ENCODE results near the gene STAT5B. TPM values are rescaled to one million over a fixed set of nuclear protein-coding genes. Genes with fewer than 3 reads are reported as not detected.

The STAT5B gene
- total and polyA plus RNA-seq, 2 of the 13 experiments (the other 11 are each of a cell fraction or from before 2014, with no cell fraction given): 21.0 to 42.8 TPM

DNA sequence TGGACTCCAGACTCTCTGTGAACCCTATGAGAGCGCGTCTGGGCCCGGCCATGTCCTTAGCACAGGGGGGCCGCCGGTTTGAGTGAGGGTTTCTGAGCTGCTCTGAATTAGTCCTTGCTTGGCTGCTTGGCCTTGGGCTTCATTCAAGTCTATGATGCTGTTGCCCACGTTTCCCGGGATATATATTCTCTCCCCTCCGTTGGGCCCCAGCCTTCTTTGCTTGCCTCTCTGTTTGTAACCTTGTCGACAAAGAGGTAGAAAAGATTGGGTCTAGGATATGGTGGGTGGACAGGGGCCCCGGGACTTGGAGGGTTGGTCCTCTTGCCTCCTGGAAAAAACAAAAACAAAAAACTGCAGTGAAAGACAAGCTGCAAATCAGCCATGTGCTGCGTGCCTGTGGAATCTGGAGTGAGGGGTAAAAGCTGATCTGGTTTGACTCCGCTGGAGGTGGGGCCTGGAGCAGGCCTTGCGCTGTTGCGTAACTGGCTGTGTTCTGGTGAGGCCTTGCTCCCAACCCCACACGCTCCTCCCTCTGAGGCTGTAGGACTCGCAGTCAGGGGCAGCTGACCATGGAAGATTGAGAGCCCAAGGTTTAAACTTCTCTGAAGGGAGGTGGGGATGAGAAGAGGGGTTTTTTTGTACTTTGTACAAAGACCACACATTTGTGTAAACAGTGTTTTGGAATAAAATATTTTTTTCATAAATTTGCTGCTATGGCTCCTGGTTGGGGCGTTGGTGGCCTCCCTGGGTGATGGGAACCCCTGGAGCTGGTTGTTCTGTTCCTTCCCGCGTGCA, 35.2 kb upstream of the STAT5B start (continued):
- TF ChIP-seq KDM6A (CRISPR knock-in tag; IDR thresholded peaks at IDR 0.05; ENCODE audit: low read depth) (0 out of 2 replicates have a peak, but pooled peaks have one; percentile 63), SIN3A (IDR thresholded peaks at IDR 0.05; ENCODE audit: borderline replicate concordance, low read depth, low read length) (0 out of 2 replicates have a peak, but pooled peaks have one; percentile 55), FOXO1 (CRISPR knock-in tag; IDR thresholded peaks at IDR 0.05) (peak; percentile 85), RFXANK (CRISPR knock-in tag; IDR thresholded peaks at IDR 0.05) (0 out of 2 replicates have a peak, but pooled peaks have one; percentile 24), ZNF777 (CRISPR knock-in tag; IDR thresholded peaks at IDR 0.05) (0 out of 2 replicates have a peak, but pooled peaks have one; percentile 11), ZSCAN22 (CRISPR knock-in tag; IDR thresholded peaks at IDR 0.05) (no peak), FOXC1 (CRISPR knock-in tag; IDR thresholded peaks at IDR 0.05; ENCODE audit: borderline replicate concordance) (peak; percentile 67), ZNF788 (CRISPR knock-in tag; IDR thresholded peaks at IDR 0.05; ENCODE audit: borderline replicate concordance) (peak; percentile 58; the same call in 1 of the 2 replicates)

DNA sequence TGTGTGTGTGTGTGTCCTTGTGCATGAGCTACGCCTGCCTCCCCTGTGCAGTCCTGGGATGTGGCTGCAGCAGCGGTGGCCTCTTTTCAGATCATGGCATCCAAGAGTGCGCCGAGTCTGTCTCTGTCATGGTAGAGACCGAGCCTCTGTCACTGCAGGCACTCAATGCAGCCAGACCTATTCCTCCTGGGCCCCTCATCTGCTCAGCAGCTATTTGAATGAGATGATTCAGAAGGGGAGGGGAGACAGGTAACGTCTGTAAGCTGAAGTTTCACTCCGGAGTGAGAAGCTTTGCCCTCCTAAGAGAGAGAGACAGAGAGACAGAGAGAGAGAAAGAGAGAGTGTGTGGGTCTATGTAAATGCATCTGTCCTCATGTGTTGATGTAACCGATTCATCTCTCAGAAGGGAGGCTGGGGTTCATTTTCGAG, 34.6 kb upstream of the STAT5B start:
- no TSS peak for BruUV-seq (replicated peaks)
- TF ChIP-seq ZNF615 (CRISPR knock-in tag; IDR thresholded peaks at IDR 0.05; ENCODE audit: borderline replicate concordance) (no peak), ZNF354B (CRISPR knock-in tag; IDR thresholded peaks at IDR 0.05) (0 out of 2 replicates have a peak, but pooled peaks have one; percentile 24), ARID2 (CRISPR knock-in tag; IDR thresholded peaks at IDR 0.05; ENCODE audit: borderline replicate concordance) (peak; percentile 68; the same call in 1 of the 2 replicates), ZBTB38 (CRISPR knock-in tag; IDR thresholded peaks at IDR 0.05) (peak; percentile 81)
- TF ChIP-seq, protein P1, sequence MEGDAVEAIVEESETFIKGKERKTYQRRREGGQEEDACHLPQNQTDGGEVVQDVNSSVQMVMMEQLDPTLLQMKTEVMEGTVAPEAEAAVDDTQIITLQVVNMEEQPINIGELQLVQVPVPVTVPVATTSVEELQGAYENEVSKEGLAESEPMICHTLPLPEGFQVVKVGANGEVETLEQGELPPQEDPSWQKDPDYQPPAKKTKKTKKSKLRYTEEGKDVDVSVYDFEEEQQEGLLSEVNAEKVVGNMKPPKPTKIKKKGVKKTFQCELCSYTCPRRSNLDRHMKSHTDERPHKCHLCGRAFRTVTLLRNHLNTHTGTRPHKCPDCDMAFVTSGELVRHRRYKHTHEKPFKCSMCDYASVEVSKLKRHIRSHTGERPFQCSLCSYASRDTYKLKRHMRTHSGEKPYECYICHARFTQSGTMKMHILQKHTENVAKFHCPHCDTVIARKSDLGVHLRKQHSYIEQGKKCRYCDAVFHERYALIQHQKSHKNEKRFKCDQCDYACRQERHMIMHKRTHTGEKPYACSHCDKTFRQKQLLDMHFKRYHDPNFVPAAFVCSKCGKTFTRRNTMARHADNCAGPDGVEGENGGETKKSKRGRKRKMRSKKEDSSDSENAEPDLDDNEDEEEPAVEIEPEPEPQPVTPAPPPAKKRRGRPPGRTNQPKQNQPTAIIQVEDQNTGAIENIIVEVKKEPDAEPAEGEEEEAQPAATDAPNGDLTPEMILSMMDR (CRISPR knock-in tag; IDR thresholded peaks at IDR 0.05): peak; percentile 1; the same call in 1 of the 2 replicates
- TF ChIP-seq, protein P2, sequence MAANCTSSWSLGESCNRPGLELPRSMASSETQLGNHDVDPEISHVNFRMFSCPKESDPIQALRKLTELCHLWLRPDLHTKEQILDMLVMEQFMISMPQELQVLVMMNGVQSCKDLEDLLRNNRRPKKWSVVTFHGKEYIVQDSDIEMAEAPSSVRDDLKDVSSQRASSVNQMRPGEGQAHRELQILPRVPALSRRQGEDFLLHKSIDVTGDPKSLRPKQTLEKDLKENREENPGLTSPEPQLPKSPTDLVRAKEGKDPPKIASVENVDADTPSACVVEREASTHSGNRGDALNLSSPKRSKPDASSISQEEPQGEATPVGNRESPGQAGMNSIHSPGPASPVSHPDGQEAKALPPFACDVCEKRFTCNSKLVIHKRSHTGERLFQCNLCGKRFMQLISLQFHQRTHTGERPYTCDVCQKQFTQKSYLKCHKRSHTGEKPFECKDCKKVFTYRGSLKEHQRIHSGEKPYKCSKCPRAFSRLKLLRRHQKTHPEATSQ (CRISPR knock-in tag; IDR thresholded peaks at IDR 0.05; ENCODE audit: borderline replicate concordance): peak; percentile 35; the same call in 1 of the 2 replicates
- Histone ChIP-seq H3K79me2 (ENCODE audit: insufficient read depth, low read length) (no peaks in the 10 kb centered on the region), H3K36me3 (replicated peaks in 1 of 2; ENCODE audit: control insufficient read depth in 1 of 2, insufficient read depth in 2 of 2, low read length in 2 of 2) (peaks cover 2 to 4% of the 10 kb centered on the region in 2 experiments; a peak in 2 of 5 replicates), H3K9me3 (ENCODE audit: low read length) (no peaks in the 10 kb centered on the region), H3K27ac (ENCODE audit: extremely low read length, insufficient read depth, low read length) (peak overlapping the region; percentile 73), H3K4me1 (ENCODE audit: insufficient read depth, low read length) (peaks cover 80% of the 10 kb centered on the region), H3K4me3 (replicated peaks in 1 of 3; ENCODE audit: insufficient read depth in 1 of 3, low read depth in 2 of 3, low read length in 3 of 3) (peak overlapping the region in 1 of 3 experiments; percentile 65; a peak in 2 of 6 replicates), H3K27me3 (ENCODE audit: control insufficient read depth in 1 of 2, insufficient read depth in 2 of 2, low read length in 2 of 2) (no peaks in the 10 kb centered on the region), H3K9ac (ENCODE audit: insufficient read depth, low read depth, low read length) (peak overlapping the region; percentile 55; the same call in 1 of the 2 replicates), H3K4me2 (ENCODE audit: low read depth, low read length) (peak overlapping the region; percentile 82), H2AFZ (ENCODE audit: low read length) (no peak overlapping the region), H4K20me1 (ENCODE audit: insufficient read depth, low read length) (no peaks in the 10 kb centered on the region)
- CTCF ChIA-PET (ENCODE audit: low intra/inter-chr PET ratio, low total read pairs): interaction anchor here (1.4 kb wide), 1 partner anchor 12 kb away, joined by 6 read pairs; no protein-coding TSS in a partner anchor
- WGBS (ENCODE audit: low lambda C conversion rate): 70% methylated on average over 9 of the region's 9 CpGs
- POLR2A ChIA-PET: interaction anchor here (0.9 to 3.7 kb wide), 13 partner anchors 9 to 294 kb away, joined by 3 to 47 read pairs (median 8); partner anchors contain the start of genes CAVIN1, DNAJC7, GHDC and STAT3
- no peak for ATAC-seq
- FAIRE-seq: no peak
- intact Hi-C loops (cut with micrococcal nuclease; ENCODE audit: unreplicated experiment) (no loop called here), in situ Hi-C loops (cut with HindIII; ENCODE audit: extremely low pct_ligation_motif_present, low pct_unique_long_range_greater_than_20kb) (no loop called here)
- DNase-seq (ENCODE audit: low spot score): no peak
